GM19463 (cell line): Measurements from ENCODE around the gene WTIP.
"Not testable (repeated sequence)": the region's sequence is repeated elsewhere in the genome, so short reads cannot be mapped to it uniquely, and the experiment has no call there.

Experiments
- ATAC-seq: cut with Tn5 transposase; IDR thresholded peaks from one replicate; pipeline ENCODE4 v1.9.1; 2021; ENCODE audit warnings: mild to moderate bottlenecking, moderate library complexity; ENCODE audit not compliant: unreplicated experiment

Gene WTIP

GRCh38 chr19:34502582-34503411 is 21.2 kb downstream of the WTIP start:
- ATAC-seq, result no peak

GRCh38 chr19:34503531-34504272 is 22.1 kb downstream of the WTIP start:
- ATAC-seq, result no peak

GRCh38 chr19:34504273-34504808 is 22.8 kb downstream of the WTIP start:
- no peak for ATAC-seq

- no peak for ATAC-seq
Measured at GRCh38 chr19:34504809-34505291, 23.3 kb downstream of the WTIP start.

- no peak for ATAC-seq
Measured at GRCh38 chr19:34505321-34506025, 23.9 kb downstream of the WTIP start.

GRCh38 chr19:34506026-34506370 is 24.4 kb downstream of the WTIP start:
- ATAC-seq, result no peak

GRCh38 chr19:34507414-34508067 is 26.0 kb downstream of the WTIP start:
- no peak for ATAC-seq

- ATAC-seq, result no peak
Measured at GRCh38 chr19:34508540-34508939, 27.0 kb downstream of the WTIP start.

- ATAC-seq, result not testable (repeated sequence)
Measured at GRCh38 chr19:34510904-34511303, 29.3 kb downstream of the WTIP start.

GRCh38 chr19:34512254-34512822 is 30.8 kb downstream of the WTIP start:
- ATAC-seq, result no peak

- no peak for ATAC-seq
Measured at GRCh38 chr19:34513767-34514166, 32.2 kb downstream of the WTIP start.

- no peak for ATAC-seq
Measured at GRCh38 chr19:34519602-34520001, 38.0 kb downstream of the WTIP start.

GRCh38 chr19:34523408-34523807 is 41.9 kb downstream of the WTIP start:
- no peak for ATAC-seq

- no peak for ATAC-seq
Measured at GRCh38 chr19:34525001-34525400, 43.4 kb downstream of the WTIP start.

GRCh38 chr19:34534206-34534605 is 52.6 kb downstream of the WTIP start:
- ATAC-seq, result no peak

- ATAC-seq, result no peak
Measured at GRCh38 chr19:34539396-34539795, 57.8 kb downstream of the WTIP start.

- ATAC-seq, result peak; percentile 56
Measured at GRCh38 chr19:34540811-34541557, 59.4 kb downstream of the WTIP start.

GRCh38 chr19:34549833-34550232 is 68.3 kb downstream of the WTIP start:
- ATAC-seq, result no peak

- no peak for ATAC-seq
Measured at GRCh38 chr19:34555447-34555846, 73.9 kb downstream of the WTIP start.

GRCh38 chr19:34556488-34556887 is 74.9 kb downstream of the WTIP start:
- ATAC-seq, result no peak
